ENCODE measurements around the gene VTI1A. TPM values are rescaled to one million over a fixed set of nuclear protein-coding genes. Genes with fewer than 3 reads are reported as not detected.
"Not testable (repeated sequence)": the region's sequence is repeated elsewhere in the genome, so short reads cannot be mapped to it uniquely, and the experiment has no call there.

The VTI1A gene
- total RNA-seq, 2 donors from 2014 or later = 58.8 to 65.0 TPM

DNA sequence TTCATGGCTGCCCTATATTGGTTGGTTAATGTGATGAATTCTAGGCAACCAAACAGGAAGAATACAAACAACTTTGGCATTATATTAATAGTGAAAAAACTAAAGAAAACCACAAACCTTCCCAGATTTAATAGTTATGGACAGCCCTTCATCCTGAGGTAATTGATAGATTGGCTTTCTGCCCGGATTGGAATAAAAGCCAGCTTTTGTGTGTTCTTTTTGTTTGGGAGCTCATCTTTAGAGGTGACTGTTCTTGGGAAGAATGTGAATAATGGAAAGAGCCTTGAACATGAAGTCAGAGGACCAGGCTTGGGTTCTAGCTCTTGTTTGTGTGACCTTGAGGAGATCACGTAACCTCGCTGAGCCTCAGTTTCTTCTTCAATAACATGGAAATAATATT lies 92.3 kb downstream of the VTI1A start:
- ATAC-seq (no peak), DNase-seq (no peak)
- no peak overlapping the region for H3K4me3 Mint-ChIP-seq
- peaks cover 11% of the 10 kb centered on the region for H3K36me3 Mint-ChIP-seq (ENCODE audit: low read depth)
- H3K27me3 Mint-ChIP-seq = no peaks in the 10 kb centered on the region
- no peaks in the 10 kb centered on the region for H3K9me3 ChIP-seq (ENCODE audit: control insufficient read depth, low read length, poor library complexity, severe bottlenecking)
- no peak overlapping the region for H3K27ac Mint-ChIP-seq
- peaks cover 4% of the 10 kb centered on the region for H3K4me1 Mint-ChIP-seq

DNA sequence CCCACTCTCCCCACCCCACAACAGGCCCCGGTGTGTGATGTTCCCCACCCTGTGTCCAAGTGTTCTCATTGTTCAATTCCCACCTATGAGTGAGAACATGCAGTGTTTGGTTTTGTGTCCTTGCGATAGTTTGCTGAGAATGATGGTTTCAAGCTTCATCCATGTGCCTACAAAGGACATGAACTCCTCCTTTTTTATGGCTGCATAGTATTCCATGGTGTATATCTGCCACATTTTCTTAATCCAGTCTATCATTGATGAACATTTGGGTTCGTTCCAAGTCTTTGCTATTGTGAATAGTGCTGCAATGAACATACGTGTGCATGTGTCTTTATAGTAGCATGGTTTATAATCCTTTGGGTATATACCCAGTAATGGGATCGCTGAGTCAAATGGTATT lies 95.8 kb downstream of the VTI1A start:
- not testable (repeated sequence) for ATAC-seq

DNA sequence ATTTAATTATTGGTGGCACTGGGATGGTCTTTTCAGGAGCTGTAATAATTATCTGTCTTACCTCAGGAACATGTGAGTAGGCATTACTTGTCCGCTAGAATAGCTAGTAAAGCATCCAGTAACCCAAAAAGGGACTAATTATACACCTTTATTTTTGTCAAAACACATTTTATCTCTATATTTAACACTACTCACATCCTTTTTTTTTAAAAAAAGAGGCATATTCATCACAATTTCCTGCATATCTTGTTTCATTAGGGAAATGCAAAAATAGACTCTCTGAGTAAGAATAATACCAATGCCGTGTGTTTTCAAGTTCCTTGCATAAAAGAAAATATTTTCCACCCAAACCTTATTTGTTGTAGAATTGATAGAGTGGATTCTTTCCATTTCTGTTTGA lies 99.5 kb downstream of the VTI1A start:
- H3K4me3 Mint-ChIP-seq = no peak overlapping the region
- ATAC-seq (no peak), DNase-seq (no peak)
- H3K4me1 Mint-ChIP-seq = peaks cover 5% of the 10 kb centered on the region
- H3K9me3 ChIP-seq (ENCODE audit: control insufficient read depth, low read length, poor library complexity, severe bottlenecking) = no peaks in the 10 kb centered on the region
- peaks cover 10% of the 10 kb centered on the region for H3K36me3 Mint-ChIP-seq (ENCODE audit: low read depth)
- no peaks in the 10 kb centered on the region for H3K27me3 Mint-ChIP-seq
- no peak overlapping the region for H3K27ac Mint-ChIP-seq

More for the DNA sequence above, 95.8 kb downstream of the VTI1A start:
- not testable (repeated sequence) for H3K9me3 ChIP-seq (ENCODE audit: control insufficient read depth, low read length, poor library complexity, severe bottlenecking); DNase-seq; H3K27ac Mint-ChIP-seq; H3K4me1 Mint-ChIP-seq; H3K4me3 Mint-ChIP-seq; H3K27me3 Mint-ChIP-seq
- H3K36me3 Mint-ChIP-seq (ENCODE audit: low read depth) = peaks cover 16% of the 10 kb centered on the region

DNA sequence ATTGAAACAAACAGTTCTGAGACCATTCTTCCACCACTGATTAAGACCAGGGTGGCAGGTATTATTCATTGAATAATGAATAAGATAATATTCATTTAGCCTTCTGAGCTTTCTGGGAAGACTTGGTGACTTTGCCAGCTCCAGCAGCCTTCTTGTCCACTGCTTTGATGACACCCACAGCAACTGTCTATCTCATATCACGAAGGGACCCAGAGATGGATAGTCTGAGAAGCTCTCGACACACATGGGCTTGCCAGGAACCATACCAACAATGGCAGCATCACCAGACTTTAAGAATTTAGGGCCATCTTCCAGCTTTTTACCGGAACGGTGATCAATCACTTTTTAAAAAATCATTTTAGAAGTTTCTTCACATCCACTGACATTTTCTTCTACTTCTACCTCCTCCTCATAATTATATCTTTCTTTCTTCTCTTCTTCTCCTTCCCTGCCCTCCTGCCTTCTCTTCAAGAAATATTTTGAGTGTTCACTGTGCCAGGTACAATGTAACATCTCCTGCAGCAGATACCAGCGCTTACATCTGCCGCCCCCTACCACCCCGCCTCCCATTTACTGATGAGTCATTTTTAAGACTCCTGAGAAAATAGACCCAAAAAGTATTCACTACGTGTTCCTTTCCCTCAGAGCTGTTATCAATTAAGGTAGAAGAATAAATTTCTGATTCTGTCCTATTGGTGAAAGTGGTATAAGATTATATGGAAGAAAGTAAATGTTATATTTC lies 101.7 kb downstream of the VTI1A start:
- Mint-ChIP-seq H3K4me1 (peaks cover 5% of the 10 kb centered on the region), H3K36me3 (ENCODE audit: low read depth) (peaks cover 4% of the 10 kb centered on the region), H3K27me3 (no peaks in the 10 kb centered on the region), H3K27ac (no peak overlapping the region), H3K4me3 (no peak overlapping the region)
- no peak for ATAC-seq
- no peaks in the 10 kb centered on the region for H3K9me3 ChIP-seq (ENCODE audit: control insufficient read depth, low read length, poor library complexity, severe bottlenecking)
- DNase-seq = no peak

DNA sequence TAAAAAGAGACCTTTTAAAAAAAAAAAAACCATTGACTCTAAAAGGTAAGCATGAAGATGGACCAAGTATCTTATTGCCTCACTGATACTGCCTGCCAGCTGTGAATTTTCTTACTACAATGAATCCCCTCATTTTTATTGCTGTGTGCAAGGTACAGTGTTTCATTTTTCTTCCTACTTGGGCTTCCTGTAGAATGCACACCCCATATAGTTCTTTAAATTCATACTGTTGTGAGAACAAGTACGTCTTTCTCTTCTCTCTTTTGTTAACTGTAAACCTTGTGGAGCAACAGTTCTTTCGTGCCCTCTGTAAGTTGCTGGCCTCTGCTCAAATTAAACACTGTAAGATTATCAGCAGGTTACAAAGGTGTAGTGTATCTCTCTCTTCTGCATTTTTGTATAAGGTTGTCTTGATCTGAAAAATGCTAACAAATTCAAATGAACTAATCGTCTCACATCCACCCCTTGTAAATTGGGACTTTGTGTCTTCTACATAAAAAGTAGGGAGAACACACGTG lies 105.6 kb downstream of the VTI1A start:
- Mint-ChIP-seq H3K27me3 (no peaks in the 10 kb centered on the region), H3K27ac (no peak overlapping the region), H3K4me1 (peaks cover 2% of the 10 kb centered on the region), H3K36me3 (ENCODE audit: low read depth) (no peaks in the 10 kb centered on the region), H3K4me3 (no peak overlapping the region)
- DNase-seq (no peak), ATAC-seq (no peak)
- no peaks in the 10 kb centered on the region for H3K9me3 ChIP-seq (ENCODE audit: control insufficient read depth, low read length, poor library complexity, severe bottlenecking)

DNA sequence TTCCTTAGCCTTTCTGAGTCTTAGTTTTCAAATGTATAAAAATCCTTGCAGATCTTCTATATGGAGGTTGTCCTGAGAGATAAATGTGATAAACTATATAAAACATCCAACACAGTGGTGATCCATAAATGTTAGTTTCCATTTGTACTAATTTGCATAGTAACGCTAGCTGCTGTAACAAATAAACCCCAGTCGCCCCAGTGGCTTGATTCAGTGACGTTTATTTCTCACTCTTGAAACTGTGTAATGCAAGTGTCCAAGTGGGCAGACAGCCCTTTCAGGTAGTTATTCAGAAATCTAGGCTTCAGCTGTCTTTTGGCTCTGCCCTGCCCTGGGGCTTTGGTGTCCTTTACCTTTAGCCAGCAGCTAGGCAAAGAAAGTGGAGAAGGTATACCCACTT lies 106.3 kb downstream of the VTI1A start:
- Mint-ChIP-seq H3K4me3 (no peak overlapping the region), H3K4me1 (peaks cover 2% of the 10 kb centered on the region), H3K27ac (no peak overlapping the region), H3K27me3 (no peaks in the 10 kb centered on the region), H3K36me3 (ENCODE audit: low read depth) (no peaks in the 10 kb centered on the region)
- ATAC-seq = no peak
- no peak for DNase-seq
- no peaks in the 10 kb centered on the region for H3K9me3 ChIP-seq (ENCODE audit: control insufficient read depth, low read length, poor library complexity, severe bottlenecking)

DNA sequence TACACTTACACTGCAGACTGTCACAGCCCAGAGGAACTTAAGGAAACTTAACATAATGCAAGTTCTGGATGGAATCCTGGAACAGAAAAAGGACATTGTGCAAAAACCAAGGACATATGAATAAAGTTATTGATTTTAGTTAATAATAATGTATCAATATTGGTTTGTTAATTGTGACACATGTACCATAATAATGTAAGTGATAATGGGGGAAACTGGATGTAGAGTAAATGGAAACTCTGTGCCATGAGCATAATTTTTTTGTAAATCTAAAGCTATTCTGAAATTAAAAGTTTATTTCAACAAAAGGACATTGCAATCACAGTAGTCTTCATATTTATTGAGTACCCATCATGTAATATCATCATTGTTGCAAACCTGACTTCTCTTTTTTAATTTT lies 107.2 kb downstream of the VTI1A start:
- H3K9me3 ChIP-seq (ENCODE audit: control insufficient read depth, low read length, poor library complexity, severe bottlenecking) = no peaks in the 10 kb centered on the region
- peaks cover 2% of the 10 kb centered on the region for H3K4me1 Mint-ChIP-seq
- ATAC-seq (no peak), DNase-seq (no peak)
- no peak overlapping the region for H3K4me3 Mint-ChIP-seq
- no peaks in the 10 kb centered on the region for H3K27me3 Mint-ChIP-seq
- no peak overlapping the region for H3K27ac Mint-ChIP-seq
- no peaks in the 10 kb centered on the region for H3K36me3 Mint-ChIP-seq (ENCODE audit: low read depth)

DNA sequence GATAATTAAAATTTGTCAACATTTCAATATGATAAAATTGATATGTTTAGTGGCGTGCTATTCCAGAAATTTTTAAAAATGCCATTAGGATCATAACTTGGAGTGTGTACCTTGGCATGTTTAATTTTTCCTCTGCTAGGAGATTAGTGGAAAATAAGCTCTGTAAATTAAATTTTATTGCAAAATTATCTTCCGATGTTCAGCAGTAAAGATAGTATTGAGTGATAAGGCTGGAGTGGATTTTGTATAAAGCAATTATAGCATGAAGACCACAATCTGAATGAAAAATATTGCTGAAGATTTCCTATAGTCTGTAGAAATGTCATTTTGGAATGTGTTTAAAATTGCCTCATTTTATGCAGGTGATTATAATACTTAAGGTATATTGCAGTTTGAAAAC lies 110.2 kb downstream of the VTI1A start:
- H3K9me3 ChIP-seq (ENCODE audit: control insufficient read depth, low read length, poor library complexity, severe bottlenecking) = no peaks in the 10 kb centered on the region
- Mint-ChIP-seq H3K4me1 (peaks cover 7% of the 10 kb centered on the region), H3K27me3 (no peaks in the 10 kb centered on the region), H3K36me3 (ENCODE audit: low read depth) (peaks cover 3% of the 10 kb centered on the region), H3K27ac (no peak overlapping the region), H3K4me3 (no peak overlapping the region)
- DNase-seq (no peak), ATAC-seq (no peak)

DNA sequence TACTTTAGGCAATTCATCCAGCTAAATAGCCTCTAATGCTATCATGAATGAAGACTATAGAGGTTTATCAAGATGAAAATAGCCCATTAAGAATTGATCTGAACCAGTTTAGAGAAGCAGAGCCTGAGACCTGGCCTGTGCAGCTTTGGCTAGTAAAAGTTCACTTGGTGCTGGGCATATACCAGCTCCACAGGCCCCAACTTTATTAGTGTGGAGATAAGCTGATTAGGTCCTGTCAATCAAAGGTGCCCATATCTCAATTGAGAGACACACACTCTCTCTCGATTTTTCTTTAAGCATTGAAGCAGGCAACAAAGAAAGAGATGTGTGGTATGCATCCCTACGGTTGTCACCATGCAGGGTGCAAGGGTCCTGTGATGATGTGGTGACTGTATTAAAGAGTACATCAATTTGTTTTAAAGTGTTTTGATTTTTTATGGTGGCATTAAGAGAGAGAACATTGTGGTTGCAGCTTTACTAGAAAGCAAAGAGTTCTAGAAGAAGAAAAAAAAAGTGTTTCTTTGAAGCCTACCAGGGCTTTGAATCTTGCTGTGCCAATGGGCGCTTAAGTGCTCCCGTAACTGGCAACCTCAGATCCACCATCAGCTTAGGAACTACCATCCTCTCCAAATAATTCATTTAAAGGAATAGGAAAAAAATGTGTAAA lies 111.6 kb downstream of the VTI1A start:
- H3K4me3 Mint-ChIP-seq = no peak overlapping the region
- no peak for DNase-seq
- H3K9me3 ChIP-seq (ENCODE audit: control insufficient read depth, low read length, poor library complexity, severe bottlenecking) = no peaks in the 10 kb centered on the region
- H3K27ac Mint-ChIP-seq = no peak overlapping the region
- peaks cover 3% of the 10 kb centered on the region for H3K36me3 Mint-ChIP-seq (ENCODE audit: low read depth)
- peaks cover 7% of the 10 kb centered on the region for H3K4me1 Mint-ChIP-seq
- H3K27me3 Mint-ChIP-seq = no peaks in the 10 kb centered on the region
- no peak for ATAC-seq

DNA sequence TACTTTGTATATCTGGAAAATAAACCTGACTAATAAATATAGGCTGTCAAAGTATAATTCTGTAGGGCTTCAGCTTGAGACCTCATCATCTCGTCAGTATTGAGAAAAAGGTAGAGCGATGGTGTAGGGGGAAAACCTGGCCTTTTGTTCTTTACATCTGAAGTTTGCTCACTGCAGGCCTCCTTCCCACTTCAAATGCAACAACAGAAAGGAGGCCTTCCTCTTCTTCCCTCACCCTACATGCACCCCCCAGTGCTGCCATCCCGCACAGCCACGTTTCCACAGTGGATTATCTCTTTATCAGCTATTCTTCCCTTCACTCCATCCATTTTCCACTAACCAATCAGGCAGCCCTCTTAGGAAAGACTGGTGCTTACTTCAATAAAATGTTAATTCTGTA lies 112.3 kb downstream of the VTI1A start:
- no peaks in the 10 kb centered on the region for H3K9me3 ChIP-seq (ENCODE audit: control insufficient read depth, low read length, poor library complexity, severe bottlenecking)
- ATAC-seq = no peak
- no peak for DNase-seq
- H3K4me1 Mint-ChIP-seq = peaks cover 7% of the 10 kb centered on the region
- H3K36me3 Mint-ChIP-seq (ENCODE audit: low read depth) = peaks cover 3% of the 10 kb centered on the region
- no peak overlapping the region for H3K27ac Mint-ChIP-seq
- no peak overlapping the region for H3K4me3 Mint-ChIP-seq
- H3K27me3 Mint-ChIP-seq = no peaks in the 10 kb centered on the region

DNA sequence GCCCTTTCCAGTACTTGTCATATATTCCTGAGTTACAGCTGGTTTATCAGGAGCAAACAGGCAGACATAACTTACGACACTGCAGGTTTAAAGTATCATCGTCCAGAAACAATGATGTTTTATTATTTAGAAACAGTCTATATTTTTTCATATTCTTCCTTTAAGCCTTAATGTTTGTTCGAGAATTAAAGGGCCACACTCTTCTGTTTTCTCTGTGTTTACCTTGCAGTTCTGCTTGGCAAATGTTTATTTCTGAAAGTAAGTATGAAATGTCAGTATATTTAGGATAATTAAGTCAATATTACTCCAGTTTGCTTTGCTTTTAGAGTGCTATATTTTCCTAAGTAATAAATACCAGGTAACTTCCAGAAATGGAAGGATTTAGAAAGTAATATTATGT lies 115.1 kb downstream of the VTI1A start:
- no peak for DNase-seq
- peaks cover 3% of the 10 kb centered on the region for H3K36me3 Mint-ChIP-seq (ENCODE audit: low read depth)
- no peak overlapping the region for H3K4me3 Mint-ChIP-seq

DNA sequence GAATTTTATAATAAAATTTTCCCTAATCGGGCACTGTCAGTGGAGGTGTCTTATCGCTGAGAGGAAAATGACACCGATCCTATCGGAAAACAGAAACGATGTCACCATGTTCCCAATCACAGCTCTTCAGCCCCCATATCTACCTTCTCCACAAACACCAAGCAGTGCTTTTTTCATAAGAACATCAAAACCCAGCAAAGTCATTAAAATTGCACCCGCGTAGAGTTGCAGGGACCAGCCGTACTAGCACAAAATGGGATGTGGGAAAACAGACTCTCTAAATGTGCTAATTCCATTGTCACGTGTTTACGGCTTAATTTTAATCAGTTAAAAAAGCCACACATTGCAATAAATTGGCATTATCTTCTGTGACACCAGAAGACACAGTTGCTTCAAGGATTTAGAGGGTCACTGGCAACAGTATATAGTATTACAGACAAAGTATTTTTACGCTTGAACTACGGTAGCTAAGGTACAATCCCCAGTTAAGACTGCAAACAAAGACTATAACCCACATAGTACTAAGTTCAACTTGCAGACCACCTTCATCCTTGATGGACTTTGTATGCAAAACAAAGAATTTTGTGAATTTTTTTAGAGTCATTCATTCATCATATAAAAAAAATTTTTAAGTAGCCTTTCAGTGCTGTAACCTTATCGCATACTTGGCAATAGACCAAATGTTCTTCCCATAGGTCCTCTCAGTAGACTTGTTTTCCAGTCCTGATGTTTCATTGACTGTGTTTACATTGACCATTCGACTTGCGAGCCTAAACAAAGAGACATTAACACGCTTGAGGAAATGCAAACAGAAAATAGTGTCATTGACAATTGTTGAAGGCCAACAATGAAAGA lies 116.0 kb downstream of the VTI1A start:
- H3K4me3 Mint-ChIP-seq = no peak overlapping the region
- DNase-seq = no peak
- ATAC-seq = no peak
- no peaks in the 10 kb centered on the region for H3K9me3 ChIP-seq (ENCODE audit: control insufficient read depth, low read length, poor library complexity, severe bottlenecking)
- peaks cover 6% of the 10 kb centered on the region for H3K4me1 Mint-ChIP-seq
- H3K27ac Mint-ChIP-seq = no peak overlapping the region
- H3K27me3 Mint-ChIP-seq = no peaks in the 10 kb centered on the region
- peaks cover 3% of the 10 kb centered on the region for H3K36me3 Mint-ChIP-seq (ENCODE audit: low read depth)

More for the DNA sequence above, 115.1 kb downstream of the VTI1A start:
- Mint-ChIP-seq H3K27ac (no peak overlapping the region), H3K4me1 (peaks cover 7% of the 10 kb centered on the region), H3K27me3 (no peaks in the 10 kb centered on the region)
- no peak for ATAC-seq
- no peaks in the 10 kb centered on the region for H3K9me3 ChIP-seq (ENCODE audit: control insufficient read depth, low read length, poor library complexity, severe bottlenecking)

DNA sequence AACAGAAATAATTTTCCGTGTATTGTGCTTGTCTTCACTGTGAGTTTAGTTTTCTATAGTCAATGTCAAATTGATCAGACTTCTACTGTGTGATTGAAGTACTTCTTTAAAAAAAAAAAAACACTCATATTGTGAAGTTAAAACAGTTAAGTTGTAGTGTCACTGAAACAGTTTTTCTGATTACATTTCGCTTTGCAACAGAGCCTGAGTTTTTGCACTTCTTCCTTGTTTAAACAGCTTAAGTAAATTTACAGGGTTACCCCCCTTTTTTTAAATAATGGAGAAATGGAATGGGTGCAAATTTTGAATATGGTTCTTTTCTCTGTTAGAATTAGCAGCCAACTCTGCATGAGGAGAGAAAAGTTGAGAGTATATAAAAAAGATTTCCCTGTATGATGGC lies 117.3 kb downstream of the VTI1A start:
- no peak overlapping the region for H3K4me3 Mint-ChIP-seq
- no peak for DNase-seq
- H3K27me3 Mint-ChIP-seq = no peaks in the 10 kb centered on the region
- H3K27ac Mint-ChIP-seq = no peak overlapping the region
- peaks cover 5% of the 10 kb centered on the region for H3K4me1 Mint-ChIP-seq
- no peaks in the 10 kb centered on the region for H3K9me3 ChIP-seq (ENCODE audit: control insufficient read depth, low read length, poor library complexity, severe bottlenecking)
- no peak for ATAC-seq
- H3K36me3 Mint-ChIP-seq (ENCODE audit: low read depth) = peaks cover 3% of the 10 kb centered on the region
